Measurements from ENCODE around the gene SPATA13.

SPATA13 gene

GRCh38 chr13:24127116-24127631, 33.3 kb upstream of the SPATA13 start:
- Histone ChIP-seq H3K9me2 (replicated peaks; ENCODE audit: insufficient read depth, low read length) (no peaks in the 10 kb centered on the region), H3K79me2 (ENCODE audit: insufficient read depth, low read length) (no peaks in the 10 kb centered on the region), H3K27me3 (ENCODE audit: low read length) (no peaks in the 10 kb centered on the region), H4K20me1 (ENCODE audit: low read depth, low read length) (no peaks in the 10 kb centered on the region), H3K9ac (ENCODE audit: low read length) (no peak overlapping the region), H3K4me2 (ENCODE audit: low read depth, low read length, poor library complexity, severe bottlenecking) (no peak overlapping the region), H3K27ac (ENCODE audit: low read depth, low read length) (no peak overlapping the region), H3K36me3 (ENCODE audit: low read length) (no peaks in the 10 kb centered on the region), H3K9me3 (ENCODE audit: insufficient read depth, low read length) (peaks cover 9% of the 10 kb centered on the region), H2AFZ (ENCODE audit: low read depth, low read length, severe bottlenecking) (no peak overlapping the region), H3F3A (ENCODE audit: insufficient read depth) (no peaks in the 10 kb centered on the region), H3K4me3 (ENCODE audit: insufficient read depth, low read length, poor library complexity, severe bottlenecking) (no peak overlapping the region)
- TF ChIP-seq EZH2phosphoT487 (conservative IDR thresholded peaks at IDR 0.05; ENCODE audit: low read length) (no peak), CTCF (IDR thresholded peaks at IDR 0.05; ENCODE audit: insufficient read depth, low read length, poor library complexity, severe bottlenecking) (no peak)

DNA sequence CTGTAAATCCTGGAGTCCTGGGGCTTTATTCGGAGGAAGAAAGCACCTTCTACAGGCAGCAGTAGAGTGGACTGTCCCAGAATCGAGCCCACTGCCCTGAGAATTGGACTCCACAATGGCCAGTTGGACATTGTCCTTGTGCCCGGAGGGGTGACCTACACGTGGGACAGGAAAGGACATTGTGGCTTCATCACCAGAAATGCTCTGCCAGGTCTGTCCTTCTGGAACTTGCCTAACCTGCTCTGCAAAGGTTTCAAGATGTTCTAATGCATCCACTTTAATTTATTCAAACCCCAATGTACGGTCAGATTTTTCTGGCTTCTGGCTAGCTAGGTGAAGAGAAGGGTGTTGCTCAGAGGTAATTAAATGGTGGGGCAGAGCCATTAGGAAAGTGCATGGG, 32.4 kb upstream of the SPATA13 start:
- Histone ChIP-seq H3K27me3 (ENCODE audit: low read length) (no peaks in the 10 kb centered on the region), H3K4me3 (ENCODE audit: insufficient read depth, low read length, poor library complexity, severe bottlenecking) (no peak overlapping the region), H3K79me2 (ENCODE audit: insufficient read depth, low read length) (no peaks in the 10 kb centered on the region), H3F3A (ENCODE audit: insufficient read depth) (no peaks in the 10 kb centered on the region), H3K9ac (ENCODE audit: low read length) (no peak overlapping the region), H3K9me2 (replicated peaks; ENCODE audit: insufficient read depth, low read length) (no peaks in the 10 kb centered on the region), H3K27ac (ENCODE audit: low read depth, low read length) (no peak overlapping the region), H4K20me1 (ENCODE audit: low read depth, low read length) (no peaks in the 10 kb centered on the region), H3K9me3 (ENCODE audit: insufficient read depth, low read length) (peaks cover 9% of the 10 kb centered on the region), H3K36me3 (ENCODE audit: low read length) (no peaks in the 10 kb centered on the region), H3K4me2 (ENCODE audit: low read depth, low read length, poor library complexity, severe bottlenecking) (no peak overlapping the region), H2AFZ (ENCODE audit: low read depth, low read length, severe bottlenecking) (no peak overlapping the region)
- TF ChIP-seq CTCF (IDR thresholded peaks at IDR 0.05; ENCODE audit: insufficient read depth, low read length, poor library complexity, severe bottlenecking): no peak
- TF ChIP-seq EZH2phosphoT487 (conservative IDR thresholded peaks at IDR 0.05; ENCODE audit: low read length): no peak

DNA sequence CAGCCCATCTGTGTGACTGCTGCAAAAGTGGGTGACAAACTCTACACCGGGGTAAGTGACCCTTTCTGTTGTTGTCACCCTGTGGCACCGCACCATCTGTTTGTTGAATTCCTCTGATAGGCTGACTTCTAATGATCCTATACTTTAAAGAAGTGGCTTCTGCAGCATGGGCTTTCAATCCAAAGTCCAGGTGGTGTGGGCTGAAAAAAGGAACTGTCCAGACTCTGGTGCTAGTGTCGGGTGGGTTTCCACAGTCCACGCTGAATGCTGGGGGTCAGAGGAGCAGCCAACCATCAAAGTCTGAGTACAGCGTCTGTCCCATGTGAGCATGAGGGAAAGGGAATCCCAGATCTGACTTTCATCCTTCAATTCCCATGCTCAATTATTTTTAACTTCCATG, 31.6 kb upstream of the SPATA13 start:
- no peaks in the 10 kb centered on the region for H3K9me2 ChIP-seq (replicated peaks; ENCODE audit: insufficient read depth, low read length)
- no peak overlapping the region for H3K9ac ChIP-seq (ENCODE audit: low read length)
- no peak overlapping the region for H2AFZ ChIP-seq (ENCODE audit: low read depth, low read length, severe bottlenecking)
- no peaks in the 10 kb centered on the region for H3K79me2 ChIP-seq (ENCODE audit: insufficient read depth, low read length)
- H3K4me3 ChIP-seq (ENCODE audit: insufficient read depth, low read length, poor library complexity, severe bottlenecking): no peak overlapping the region
- H3K4me2 ChIP-seq (ENCODE audit: low read depth, low read length, poor library complexity, severe bottlenecking): no peak overlapping the region
- H3K9me3 ChIP-seq (ENCODE audit: insufficient read depth, low read length): peaks cover 9% of the 10 kb centered on the region
- H3K27ac ChIP-seq (ENCODE audit: low read depth, low read length): no peak overlapping the region
- H3K27me3 ChIP-seq (ENCODE audit: low read length): no peaks in the 10 kb centered on the region
- H4K20me1 ChIP-seq (ENCODE audit: low read depth, low read length): no peaks in the 10 kb centered on the region
- no peaks in the 10 kb centered on the region for H3F3A ChIP-seq (ENCODE audit: insufficient read depth)
- no peaks in the 10 kb centered on the region for H3K36me3 ChIP-seq (ENCODE audit: low read length)
- no peak for TF ChIP-seq EZH2phosphoT487 (conservative IDR thresholded peaks at IDR 0.05; ENCODE audit: low read length)
- no peak for TF ChIP-seq CTCF (IDR thresholded peaks at IDR 0.05; ENCODE audit: insufficient read depth, low read length, poor library complexity, severe bottlenecking)
